Cardiac muscle cell (in vitro differentiated cells and primary cell): Measurements from ENCODE around the gene CCDC50. TPM values are rescaled to one million over a fixed set of nuclear protein-coding genes. Genes with fewer than 3 reads are reported as not detected.

ENCODE experiments used
- polyA plus RNA-seq: library from polyadenylated mRNA; unstranded; fragments of >200 nt; fragmentation: Nextera tagmentation; extraction: Ambion mirVana; gene quantifications from 2 replicates; pipeline ENCODE4 v1.2.1, GENCODE V29; 2016
- total RNA-seq: library from RNA; depleted of rRNA; stranded (reverse); fragments of >200 nt; gene quantifications from 2 replicates; pipeline ENCODE4 v1.2.3, GENCODE V29; 2016

The CCDC50 gene
- total and polyA plus RNA-seq, 2 experiments from 2014 or later = 25.3 to 82.3 TPM

Other genes with a start within 250 kb of the CCDC50 start
- gene OSTN, start 130.2 kb upstream of the CCDC50 start, total RNA-seq = 0.06 TPM in 1 of 2 replicates, not detected in the other
- gene OSTN, start 130.2 kb upstream of the CCDC50 start, polyA plus RNA-seq = not detected in 2 replicates
- 0.32 TPM in 1 of 2 replicates, not detected in the other for gene UTS2B, start 1.1 kb downstream of the CCDC50 start, total RNA-seq
- 0.81 and 1.9 TPM in 2 replicates for gene UTS2B, start 1.1 kb downstream of the CCDC50 start, polyA plus RNA-seq
- not detected in 2 replicates for gene PYDC2, start 131.8 kb downstream of the CCDC50 start, total RNA-seq
- not detected in 2 replicates for gene PYDC2, start 131.8 kb downstream of the CCDC50 start, polyA plus RNA-seq